Activated naive CD8-positive, alpha-beta T cell treated with anti-CD3 and anti-CD28 coated beads, Interleukin-2, amount 10 ng/mL, durations not matched to agents 7 days and 5 days (primary cell): ENCODE data around the gene GDF7. TPM values are rescaled to one million over a fixed set of nuclear protein-coding genes. Genes with fewer than 3 reads are reported as not detected.

Experiments used
- ATAC-seq: fragments of 150-1000 bp; cut with Tn5 transposase; one replicate; pipeline ENCODE4 v1.10.0; 2021; ENCODE audit warnings: low read depth, moderate library complexity
- POLR2A ChIA-PET: fragments of 350-600 bp; sonication (Branson Sonifier 250); formaldehyde crosslinking; loops from one replicate; lab custom pipeline; 2021; ENCODE audit warnings: antibody characterized with exemption; lab: Charles Lee
- DNase-seq: peaks from one replicate; pipeline ENCODE4 v3.0.0; 2021
- H3K27ac Mint-ChIP-seq: one replicate; pipeline ENCODE4 v1.8.0; 2022; ENCODE audit warnings: mild to moderate bottlenecking, mixed read lengths
- H3K27me3 Mint-ChIP-seq: one replicate; pipeline ENCODE4 v1.8.0; 2022; ENCODE audit warnings: mild to moderate bottlenecking, moderate library complexity, mixed read lengths
- H3K36me3 Mint-ChIP-seq: one replicate; pipeline ENCODE4 v1.8.0; 2021; ENCODE audit warnings: mild to moderate bottlenecking, mixed read lengths
- H3K4me1 Mint-ChIP-seq: one replicate; pipeline ENCODE4 v1.8.0; 2021; ENCODE audit warnings: mixed read lengths
- H3K4me3 Mint-ChIP-seq: one replicate; pipeline ENCODE4 v1.8.0; 2022; ENCODE audit warnings: mild to moderate bottlenecking, moderate library complexity, mixed read lengths
- H3K9me3 Mint-ChIP-seq: one replicate; pipeline ENCODE4 v1.8.0; 2021; ENCODE audit warnings: mixed read lengths
- total RNA-seq, 2 experiments: library from RNA; stranded (reverse); gene quantifications; one replicate each; pipeline ENCODE4 v1.2.3, GENCODE V29; 2021

The GDF7 gene
- total RNA-seq, 2 experiments from 2014 or later, result not detected

GRCh38 chr2:20664431-20665242, 2.3 kb upstream of the GDF7 start:
- Mint-ChIP-seq H3K9me3 (no peaks in the 10 kb centered on the region), H3K27me3 (peaks cover 84% of the 10 kb centered on the region), H3K4me3 (no peak overlapping the region), H3K4me1 (peaks cover 5% of the 10 kb centered on the region), H3K36me3 (no peaks in the 10 kb centered on the region), H3K27ac (no peak overlapping the region)
- ATAC-seq (no peak), DNase-seq (no peak)
- POLR2A ChIA-PET, result no interaction called here

- no peak for DNase-seq
- H3K27me3 Mint-ChIP-seq, result peaks cover 87% of the 10 kb centered on the region
- H3K4me3 Mint-ChIP-seq, result peak overlapping the region; percentile 32
- H3K36me3 Mint-ChIP-seq, result no peaks in the 10 kb centered on the region
- H3K9me3 Mint-ChIP-seq, result no peaks in the 10 kb centered on the region
- peaks cover 6% of the 10 kb centered on the region for H3K4me1 Mint-ChIP-seq
- no peak for ATAC-seq
- POLR2A ChIA-PET, result interaction anchor here (1.1 kb wide), 1 partner anchor 14 kb away, joined by 6 read pairs; the partner anchor contains the start of gene HS1BP3
- H3K27ac Mint-ChIP-seq, result no peak overlapping the region
These were observed 1.5 kb upstream of the GDF7 start for GRCh38 chr2:20665243-20666004.

GRCh38 chr2:20666005-20666303, 990 bp upstream of the GDF7 start:
- Mint-ChIP-seq H3K36me3 (no peaks in the 10 kb centered on the region), H3K4me1 (peaks cover 6% of the 10 kb centered on the region), H3K9me3 (no peaks in the 10 kb centered on the region), H3K27me3 (peaks cover 82% of the 10 kb centered on the region), H3K27ac (no peak overlapping the region), H3K4me3 (peak overlapping the region; percentile 50)
- ATAC-seq, result no peak
- POLR2A ChIA-PET, result interaction anchor here (1.1 kb wide), 1 partner anchor 15 kb away, joined by 6 read pairs; the partner anchor contains the start of gene HS1BP3
- DNase-seq, result no peak

GRCh38 chr2:20667151-20667530, 197 bp downstream of the GDF7 start:
- no peak for DNase-seq
- Mint-ChIP-seq H3K4me1 (peaks cover 6% of the 10 kb centered on the region), H3K27ac (no peak overlapping the region), H3K4me3 (no peak overlapping the region), H3K27me3 (peaks cover 85% of the 10 kb centered on the region), H3K9me3 (no peaks in the 10 kb centered on the region), H3K36me3 (no peaks in the 10 kb centered on the region)
- ATAC-seq, result no peak
- POLR2A ChIA-PET, result no interaction called here

- peaks cover 6% of the 10 kb centered on the region for H3K4me1 Mint-ChIP-seq
- peaks cover 85% of the 10 kb centered on the region for H3K27me3 Mint-ChIP-seq
- DNase-seq, result no peak
- no peak for ATAC-seq
- H3K36me3 Mint-ChIP-seq, result no peaks in the 10 kb centered on the region
- POLR2A ChIA-PET, result no interaction called here
- no peak overlapping the region for H3K27ac Mint-ChIP-seq
- H3K9me3 Mint-ChIP-seq, result no peaks in the 10 kb centered on the region
- H3K4me3 Mint-ChIP-seq, result no peak overlapping the region
These were observed 822 bp downstream of the GDF7 start for GRCh38 chr2:20667531-20668401.

GRCh38 chr2:20668451-20668850, 1.5 kb downstream of the GDF7 start:
- Mint-ChIP-seq H3K36me3 (no peaks in the 10 kb centered on the region), H3K4me1 (peaks cover 6% of the 10 kb centered on the region), H3K27ac (no peak overlapping the region), H3K4me3 (no peak overlapping the region), H3K27me3 (peaks cover 85% of the 10 kb centered on the region), H3K9me3 (no peaks in the 10 kb centered on the region)
- ATAC-seq, result no peak
- POLR2A ChIA-PET, result no interaction called here
- DNase-seq, result no peak

GRCh38 chr2:20668871-20669475, 2.0 kb downstream of the GDF7 start:
- Mint-ChIP-seq H3K27ac (no peak overlapping the region), H3K9me3 (no peaks in the 10 kb centered on the region), H3K4me1 (peaks cover 6% of the 10 kb centered on the region), H3K4me3 (no peak overlapping the region), H3K27me3 (peaks cover 85% of the 10 kb centered on the region), H3K36me3 (no peaks in the 10 kb centered on the region)
- POLR2A ChIA-PET, result no interaction called here
- DNase-seq (no peak), ATAC-seq (no peak)

- Mint-ChIP-seq H3K27ac (no peak overlapping the region), H3K4me1 (peaks cover 6% of the 10 kb centered on the region), H3K27me3 (peaks cover 81% of the 10 kb centered on the region), H3K4me3 (no peak overlapping the region), H3K36me3 (no peaks in the 10 kb centered on the region), H3K9me3 (no peaks in the 10 kb centered on the region)
- no peak for ATAC-seq
- POLR2A ChIA-PET, result no interaction called here
- no peak for DNase-seq
These were observed 2.8 kb downstream of the GDF7 start for GRCh38 chr2:20669562-20670314.

- Mint-ChIP-seq H3K27me3 (peaks cover 74% of the 10 kb centered on the region), H3K9me3 (no peaks in the 10 kb centered on the region), H3K27ac (no peak overlapping the region), H3K36me3 (no peaks in the 10 kb centered on the region), H3K4me3 (no peak overlapping the region), H3K4me1 (peaks cover 6% of the 10 kb centered on the region)
- DNase-seq (no peak), ATAC-seq (no peak)
- POLR2A ChIA-PET, result interaction anchor here (0.7 kb wide), 1 partner anchor 151 kb away, joined by 4 read pairs; no protein-coding TSS in a partner anchor
These were observed 3.5 kb downstream of the GDF7 start for GRCh38 chr2:20670315-20671035.

- Mint-ChIP-seq H3K4me1 (peaks cover 4% of the 10 kb centered on the region), H3K27me3 (peaks cover 68% of the 10 kb centered on the region), H3K36me3 (no peaks in the 10 kb centered on the region), H3K9me3 (no peaks in the 10 kb centered on the region), H3K4me3 (no peak overlapping the region), H3K27ac (no peak overlapping the region)
- POLR2A ChIA-PET, result interaction anchor here (0.7 kb wide), 1 partner anchor 151 kb away, joined by 4 read pairs; no protein-coding TSS in a partner anchor
- DNase-seq (no peak), ATAC-seq (no peak)
These were observed 4.2 kb downstream of the GDF7 start for GRCh38 chr2:20671036-20671735.

- peaks cover 64% of the 10 kb centered on the region for H3K27me3 Mint-ChIP-seq
- no peak overlapping the region for H3K4me3 Mint-ChIP-seq
- no peak overlapping the region for H3K27ac Mint-ChIP-seq
- ATAC-seq (no peak), DNase-seq (no peak)
- no peaks in the 10 kb centered on the region for H3K36me3 Mint-ChIP-seq
- no peaks in the 10 kb centered on the region for H3K9me3 Mint-ChIP-seq
- peaks cover 4% of the 10 kb centered on the region for H3K4me1 Mint-ChIP-seq
- POLR2A ChIA-PET, result no interaction called here
These were observed 4.8 kb downstream of the GDF7 start for GRCh38 chr2:20671736-20672080.
